A673 (cell line): ENCODE measurements around the gene HINT3. TPM values are rescaled to one million over a fixed set of nuclear protein-coding genes. Genes with fewer than 3 reads are reported as not detected.
A peak's percentile ranks its signal among the peaks of the same experiment; 100 is the strongest.
"Not testable (repeated sequence)": the region's sequence is repeated elsewhere in the genome, so short reads cannot be mapped to it uniquely, and the experiment has no call there.

Source experiments
- BruUV-seq: library from RNA; stranded (reverse); fragments of 400-500 nt; replicated peaks from 2 replicates; lab custom pipeline; 2021; lab: Mats Ljungman, UMichigan
- CTCF ChIA-PET: fragments of 300-600 bp; sonication (Branson Sonifier 250); formaldehyde crosslinking; loops from one replicate; lab custom pipeline; 2022; ENCODE audit warnings: antibody characterized with exemption; lab: Charles Lee
- POLR2A ChIA-PET: fragments of 300-600 bp; sonication (Branson Sonifier 250); formaldehyde crosslinking; loops from one replicate; lab custom pipeline; 2022; ENCODE audit warnings: antibody characterized with exemption; ENCODE audit not compliant: low non-redundant PET; lab: Charles Lee
- DNase-seq: peaks from one replicate; pipeline ENCODE4 v3.0.0-alpha.2; 2015; ENCODE audit warnings: low spot score
- H3K27ac ChIP-seq: fragments of 200-600 bp; sonication (generic); 2 replicates; pipeline ENCODE4 v1.5.1; 2016; ENCODE audit warnings: mixed run types, low read depth, mild to moderate bottlenecking, mixed read lengths, antibody characterized with exemption, low read length; ENCODE audit not compliant: poor library complexity, severe bottlenecking
- H3K27me3 ChIP-seq: fragments of 200-600 bp; sonication (generic); replicated peaks from 2 replicates; pipeline ENCODE4 v1.6.1; 2017; ENCODE audit warnings: mixed run types, low read depth, mild to moderate bottlenecking, mixed read lengths, antibody characterized with exemption, low read length; ENCODE audit not compliant: insufficient read depth, poor library complexity
- H3K36me3 ChIP-seq: fragments of 200-600 bp; sonication (generic); 2 replicates; pipeline ENCODE4 v1.6.1; 2016; ENCODE audit warnings: mixed run types, mild to moderate bottlenecking, mixed read lengths, antibody characterized with exemption, low read length; ENCODE audit not compliant: insufficient read depth, poor library complexity, severe bottlenecking
- H3K4me1 ChIP-seq: fragments of 200-600 bp; sonication (generic); 2 replicates; pipeline ENCODE4 v1.6.1; 2017; ENCODE audit warnings: mixed run types, mild to moderate bottlenecking, mixed read lengths, antibody characterized with exemption, low read length; ENCODE audit not compliant: insufficient read depth, poor library complexity, severe bottlenecking
- H3K4me3 ChIP-seq: fragments of 200-600 bp; sonication (generic); 2 replicates; pipeline ENCODE4 v1.5.1; 2016; ENCODE audit warnings: low read depth, mixed run types, mild to moderate bottlenecking, mixed read lengths, low read length; ENCODE audit not compliant: poor library complexity, severe bottlenecking
- H3K9me3 ChIP-seq: fragments of 200-600 bp; sonication (generic); 2 replicates; pipeline ENCODE4 v1.6.1; 2016; ENCODE audit warnings: mixed run types, low read depth, mild to moderate bottlenecking, mixed read lengths, antibody characterized with exemption, low read length; ENCODE audit not compliant: poor library complexity, severe bottlenecking
- CTCF ChIP-seq: fragments of 300-800, 200-600 bp; sonication (generic); conservative IDR thresholded peaks from 2 replicates; pipeline ENCODE4 v1.5.1; 2017; ENCODE audit warnings: low read depth, mild to moderate bottlenecking, antibody characterized with exemption, low read length, moderate library complexity, mixed read lengths
- EZH2 ChIP-seq: fragments of 200-600 bp; sonication (generic); IDR thresholded peaks from 2 replicates; pipeline ENCODE4 v1.6.1; 2017; ENCODE audit warnings: borderline replicate concordance, low read depth, mild to moderate bottlenecking, mixed read lengths, antibody characterized with exemption, low read length; ENCODE audit not compliant: poor library complexity, severe bottlenecking
- intact Hi-C: fragments of 100-400 bp; cut with micrococcal nuclease; formaldehyde crosslinking; loops from one replicate; pipeline ENCODE4 v1.10.0; 2022; ENCODE audit not compliant: unreplicated experiment
- total RNA-seq: library from RNA; stranded (reverse); gene quantifications from 2 replicates; pipeline ENCODE4 v1.2.3, GENCODE V29; 2021

Gene HINT3
- total RNA-seq, 1 experiment from 2014 or later = 15.8 TPM

- peaks cover 10% of the 10 kb centered on the region for H3K4me1 ChIP-seq
- no peak overlapping the region for H3K4me3 ChIP-seq
- H3K27ac ChIP-seq = no peak overlapping the region
- no peaks in the 10 kb centered on the region for H3K9me3 ChIP-seq
- CTCF ChIA-PET = no interaction called here
- H3K36me3 ChIP-seq = no peaks in the 10 kb centered on the region
- no peak for DNase-seq
- intact Hi-C loops = loop anchor here (5.0 to 10.0 kb wide), 3 partner anchors 113 to 1096 kb away; no protein-coding TSS in a partner anchor
- TF ChIP-seq CTCF (no peak), EZH2 (no peak)
- no peaks in the 10 kb centered on the region for H3K27me3 ChIP-seq
- BruUV-seq = no TSS peak
- POLR2A ChIA-PET = interaction anchor here (0.6 kb wide), 2 partner anchors 98 to 341 kb away, joined by 3 read pairs; no protein-coding TSS in a partner anchor
These were observed 14.2 kb downstream of the HINT3 start for GRCh38 chr6:125970760-125971159.

- H3K9me3 ChIP-seq, H3K4me1 ChIP-seq, H3K27ac ChIP-seq, POLR2A ChIA-PET, H3K36me3 ChIP-seq, BruUV-seq, H3K4me3 ChIP-seq, H3K27me3 ChIP-seq, CTCF ChIA-PET, DNase-seq: not testable (repeated sequence)
- intact Hi-C loops = loop anchor here (5.0 to 10.0 kb wide), 3 partner anchors 115 to 1098 kb away; no protein-coding TSS in a partner anchor
These were observed 15.9 kb downstream of the HINT3 start for GRCh38 chr6:125972478-125972877.

- H3K36me3 ChIP-seq = no peaks in the 10 kb centered on the region
- ChIA-PET CTCF (interaction anchor here (1.0 to 2.0 kb wide), 3 partner anchors 117 to 185 kb away, joined by 3 to 5 read pairs (median 4); partner anchors contain the start of gene NCOA7), POLR2A (no interaction called here)
- no peaks in the 10 kb centered on the region for H3K27me3 ChIP-seq
- no peaks in the 10 kb centered on the region for H3K9me3 ChIP-seq
- intact Hi-C loops = loop anchor here (2.0 to 10.0 kb wide), 4 partner anchors 117 to 1100 kb away; no protein-coding TSS in a partner anchor
- peak overlapping the region; percentile 41 for H3K27ac ChIP-seq
- no peaks in the 10 kb centered on the region for H3K4me1 ChIP-seq
- no TSS peak for BruUV-seq
- no peak overlapping the region for H3K4me3 ChIP-seq
- no peak for TF ChIP-seq EZH2
- peak; percentile 71 for TF ChIP-seq CTCF
- DNase-seq = peak; percentile 78
These were observed 17.8 kb downstream of the HINT3 start for GRCh38 chr6:125974214-125974866.
